Parathyroid adenoma (tissue), 2 donors: Measurements from ENCODE around the gene RTN4.
A peak's percentile ranks its signal among the peaks of the same experiment; 100 is the strongest.

Experiments used
- H2AFZ ChIP-seq: fragments of 300-600 bp; sonication (generic); one replicate; pipeline ENCODE4 v1.7.0; 2017; ENCODE audit warnings: antibody characterized with exemption, mild to moderate bottlenecking
- H3K27ac ChIP-seq: fragments of 300-600 bp; sonication (generic); one replicate; pipeline ENCODE4 v1.7.0; 2017
- H3K27me3 ChIP-seq: fragments of 300-600 bp; sonication (generic); one replicate; pipeline ENCODE4 v1.7.0; 2017; ENCODE audit warnings: low read length; ENCODE audit not compliant: control insufficient read depth, insufficient read depth
- H3K36me3 ChIP-seq: fragments of 300-600 bp; sonication (generic); one replicate; pipeline ENCODE4 v1.7.0; 2017; ENCODE audit warnings: low read length; ENCODE audit not compliant: control insufficient read depth, insufficient read depth
- H3K4me1 ChIP-seq: fragments of 300-600 bp; sonication (generic); one replicate; pipeline ENCODE4 v1.7.0; 2017; ENCODE audit warnings: control low read depth
- H3K4me2 ChIP-seq: fragments of 300-600 bp; sonication (generic); one replicate; pipeline ENCODE4 v1.7.0; 2017; ENCODE audit warnings: low read length
- H3K4me3 ChIP-seq: fragments of 300-600 bp; sonication (generic); one replicate; pipeline ENCODE4 v1.7.0; 2017; ENCODE audit warnings: low read depth, low read length
- H3K79me2 ChIP-seq: fragments of 300-600 bp; sonication (generic); one replicate; pipeline ENCODE4 v1.7.0; 2017; ENCODE audit warnings: control low read depth
- H3K9ac ChIP-seq: fragments of 300-600 bp; sonication (generic); one replicate; pipeline ENCODE4 v1.7.0; 2017; ENCODE audit warnings: mild to moderate bottlenecking
- H3K9me3 ChIP-seq: fragments of 300-600 bp; sonication (generic); one replicate; pipeline ENCODE4 v1.7.0; 2017; ENCODE audit warnings: low read length; ENCODE audit not compliant: control insufficient read depth
- TF ChIP-seq, protein P1 (sequence below): fragments of 300-600 bp; sonication (generic); IDR thresholded peaks from one replicate; pipeline ENCODE4 v1.7.0; 2017; ENCODE audit warnings: antibody characterized with exemption, mild to moderate bottlenecking
- donor health status: primary hyperparathyroidism.

RTN4 gene

DNA sequence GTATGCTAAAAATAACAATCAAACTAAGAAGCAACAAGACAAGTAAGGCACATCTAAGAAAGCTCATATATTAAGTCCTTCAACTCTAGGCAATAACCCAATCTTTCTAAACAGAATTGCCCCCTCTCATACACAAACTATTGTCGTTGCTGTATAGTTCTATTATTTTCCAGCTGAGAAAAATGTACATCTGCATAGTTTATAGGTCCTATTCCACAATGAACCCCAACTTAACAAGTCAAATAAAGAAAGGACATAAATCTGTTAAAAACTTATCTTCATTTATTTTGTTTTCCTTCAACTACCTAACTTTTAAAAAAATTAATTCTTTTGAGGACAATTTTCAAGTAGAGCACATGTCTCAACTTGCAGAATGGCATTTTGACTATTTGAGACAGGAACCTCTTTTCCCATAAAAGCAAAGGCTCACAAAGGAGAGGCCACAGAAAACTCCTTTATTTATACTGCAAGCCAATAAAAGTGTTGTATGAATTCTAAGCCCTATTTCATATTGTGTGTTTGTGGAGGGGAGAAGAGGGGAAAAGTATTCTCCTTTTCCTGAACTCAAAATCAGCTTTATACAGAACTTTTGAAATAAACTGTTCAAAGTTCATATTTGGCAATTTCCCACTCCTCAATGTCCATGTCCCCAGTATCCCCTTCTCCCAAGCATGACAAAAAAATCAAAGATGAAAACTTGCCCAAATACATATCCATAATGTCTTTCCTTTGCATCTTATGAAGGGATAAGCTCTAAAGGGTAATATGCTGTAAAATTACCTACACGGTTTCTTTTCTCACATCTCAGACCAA, 37.4 kb downstream of the RTN4 start:
- Histone ChIP-seq H3K27me3 (no peaks in the 10 kb centered on the region), H2AFZ (no peak overlapping the region), H3K4me3 (no peak overlapping the region), H3K4me2 (no peak overlapping the region), H3K27ac (peak overlapping the region; percentile 62), H3K36me3 (no peaks in the 10 kb centered on the region), H3K4me1 (no peaks in the 10 kb centered on the region), H3K9me3 (no peaks in the 10 kb centered on the region), H3K9ac (no peak overlapping the region), H3K79me2 (peaks cover 8% of the 10 kb centered on the region)
- TF ChIP-seq, protein P1, sequence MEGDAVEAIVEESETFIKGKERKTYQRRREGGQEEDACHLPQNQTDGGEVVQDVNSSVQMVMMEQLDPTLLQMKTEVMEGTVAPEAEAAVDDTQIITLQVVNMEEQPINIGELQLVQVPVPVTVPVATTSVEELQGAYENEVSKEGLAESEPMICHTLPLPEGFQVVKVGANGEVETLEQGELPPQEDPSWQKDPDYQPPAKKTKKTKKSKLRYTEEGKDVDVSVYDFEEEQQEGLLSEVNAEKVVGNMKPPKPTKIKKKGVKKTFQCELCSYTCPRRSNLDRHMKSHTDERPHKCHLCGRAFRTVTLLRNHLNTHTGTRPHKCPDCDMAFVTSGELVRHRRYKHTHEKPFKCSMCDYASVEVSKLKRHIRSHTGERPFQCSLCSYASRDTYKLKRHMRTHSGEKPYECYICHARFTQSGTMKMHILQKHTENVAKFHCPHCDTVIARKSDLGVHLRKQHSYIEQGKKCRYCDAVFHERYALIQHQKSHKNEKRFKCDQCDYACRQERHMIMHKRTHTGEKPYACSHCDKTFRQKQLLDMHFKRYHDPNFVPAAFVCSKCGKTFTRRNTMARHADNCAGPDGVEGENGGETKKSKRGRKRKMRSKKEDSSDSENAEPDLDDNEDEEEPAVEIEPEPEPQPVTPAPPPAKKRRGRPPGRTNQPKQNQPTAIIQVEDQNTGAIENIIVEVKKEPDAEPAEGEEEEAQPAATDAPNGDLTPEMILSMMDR = no peak

DNA sequence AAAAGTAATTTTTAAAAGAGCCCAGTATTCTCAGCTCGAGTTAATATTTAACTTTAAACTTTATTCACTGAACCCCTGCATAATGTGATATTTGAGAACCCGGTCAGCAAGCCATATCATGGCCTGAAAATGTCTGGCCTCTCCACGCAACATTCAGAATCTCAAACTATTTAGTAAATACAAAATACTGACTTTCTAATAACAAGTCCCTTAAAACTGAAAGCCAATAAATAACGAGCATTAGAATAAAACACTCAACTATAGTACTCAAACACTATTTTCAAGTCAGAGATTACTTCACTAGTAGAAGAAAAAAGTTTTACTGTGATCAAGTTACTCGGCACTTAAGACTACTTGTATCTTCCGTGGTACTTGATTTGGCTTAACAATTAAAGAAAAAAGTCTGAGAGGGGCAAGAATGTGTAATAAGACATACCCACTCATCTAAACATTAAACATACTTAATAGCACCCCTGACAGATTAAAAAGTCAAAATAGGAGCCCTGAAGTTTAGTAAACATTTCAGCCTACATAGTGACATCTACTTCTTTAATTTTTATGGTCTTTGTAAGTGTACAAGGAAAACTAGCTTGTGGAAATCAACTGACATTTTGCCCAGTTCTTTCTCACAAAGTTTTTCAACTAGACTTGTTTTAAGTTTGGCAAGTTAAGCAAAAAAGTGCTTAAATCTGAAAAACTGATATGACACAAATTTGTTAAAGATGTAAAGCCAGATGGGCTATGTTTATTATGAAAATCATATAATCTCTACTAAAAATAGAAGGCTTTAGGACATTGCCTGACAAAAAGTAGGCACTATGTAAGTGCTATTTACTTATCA, 38.2 kb downstream of the RTN4 start:
- Histone ChIP-seq H3K4me3 (no peak overlapping the region), H3K9ac (no peak overlapping the region), H3K27ac (peak overlapping the region; percentile 62)

DNA sequence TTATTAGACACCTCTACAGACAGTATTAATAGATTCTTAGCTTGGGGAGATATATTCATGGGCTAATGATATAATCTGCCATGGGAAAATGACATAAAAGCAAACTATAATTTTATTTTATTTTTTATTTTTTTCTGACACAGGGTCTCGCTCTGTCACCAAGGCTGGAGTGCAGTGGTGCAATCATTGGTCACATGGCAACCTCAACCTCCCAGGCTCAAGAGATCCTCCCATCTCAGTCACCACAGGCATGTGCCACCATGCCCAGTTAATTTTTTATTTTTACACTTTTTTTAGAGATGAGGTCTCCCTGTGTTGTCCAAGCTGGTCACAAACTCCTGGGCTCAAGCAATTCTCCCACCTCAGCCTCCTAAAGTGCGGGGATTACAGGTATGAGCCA, 39.3 kb downstream of the RTN4 start:
- no peak overlapping the region for H3K4me3 ChIP-seq
- H3K27ac ChIP-seq = peak overlapping the region; percentile 62
- H2AFZ ChIP-seq = peak overlapping the region; percentile 11
- H3K4me2 ChIP-seq = no peak overlapping the region
- no peaks in the 10 kb centered on the region for H3K27me3 ChIP-seq
- no peaks in the 10 kb centered on the region for H3K36me3 ChIP-seq
- peaks cover 23% of the 10 kb centered on the region for H3K79me2 ChIP-seq
- no peaks in the 10 kb centered on the region for H3K9me3 ChIP-seq
- TF ChIP-seq, protein P1 = no peak
- H3K4me1 ChIP-seq = peaks cover 10% of the 10 kb centered on the region
- H3K9ac ChIP-seq = no peak overlapping the region

More for the DNA sequence above, 38.2 kb downstream of the RTN4 start:
- Histone ChIP-seq H3K4me1 (peaks cover 5% of the 10 kb centered on the region), H3K27me3 (no peaks in the 10 kb centered on the region), H3K9me3 (no peaks in the 10 kb centered on the region), H3K79me2 (peaks cover 16% of the 10 kb centered on the region), H3K36me3 (no peaks in the 10 kb centered on the region), H3K4me2 (peak overlapping the region; percentile 20), H2AFZ (peak overlapping the region; percentile 57)
- TF ChIP-seq, protein P1 = no peak

DNA sequence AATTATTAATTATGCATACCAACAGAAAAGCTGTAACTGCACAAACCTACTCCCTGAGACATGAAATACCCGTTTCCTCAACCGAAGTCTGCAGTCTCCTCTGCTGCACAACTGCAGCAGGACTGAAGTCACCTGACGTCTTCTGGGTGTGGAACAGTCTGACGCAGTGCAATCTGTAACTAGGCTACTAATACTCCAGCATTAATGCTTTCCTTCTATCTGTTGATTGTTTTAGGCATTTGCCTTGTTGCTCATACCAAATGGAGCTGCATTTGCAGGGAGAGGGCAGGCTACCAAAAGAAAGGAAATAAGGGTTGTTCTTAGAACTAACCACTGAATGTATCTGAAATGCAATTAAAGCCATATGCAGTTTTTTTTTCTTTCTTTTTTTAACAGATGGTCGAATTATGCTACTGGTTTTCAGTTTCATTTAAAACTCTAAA, 40.1 kb downstream of the RTN4 start:
- Histone ChIP-seq H3K4me1 (peaks cover 10% of the 10 kb centered on the region), H3K79me2 (peaks cover 21% of the 10 kb centered on the region), H3K4me3 (peak overlapping the region; percentile 58), H3K36me3 (no peaks in the 10 kb centered on the region), H3K27me3 (no peaks in the 10 kb centered on the region), H3K27ac (peak overlapping the region; percentile 59), H3K4me2 (peak overlapping the region; percentile 77), H3K9me3 (no peaks in the 10 kb centered on the region), H3K9ac (no peak overlapping the region), H2AFZ (peak overlapping the region; percentile 45)
- TF ChIP-seq, protein P1 = no peak
